Ovary (tissue), 3 donors: ENCODE results near the gene THSD4.

Experiments
- CTCF ChIP-seq, 3 donors: fragments of 450-650 bp in 2 of 3; fragments of 200-600 bp in 1 of 3; IDR thresholded peaks; one replicate each; pipeline versions ENCODE4 v1.5.1 to v1.8.0; 2016 to 2022; ENCODE audit warnings: antibody characterized with exemption in 3 of 3, mild to moderate bottlenecking in 1 of 3
- EP300 ChIP-seq: sonication (generic); formaldehyde crosslinking; IDR thresholded peaks from one replicate; pipeline ENCODE4 v1.6.1; 2017; ENCODE audit warnings: antibody characterized with exemption
- POLR2A ChIP-seq: fragments of 450-650 bp; IDR thresholded peaks from one replicate; pipeline ENCODE4 v1.6.1; 2017; ENCODE audit warnings: antibody characterized with exemption, mild to moderate bottlenecking, moderate library complexity
- donor health status: DM: no; HTN: no; CAD: no.

- TF ChIP-seq POLR2A (no peak), CTCF (IDR thresholded peaks at IDR 0.05) (no peak), EP300 (no peak)
Observed at GRCh38 chr15:71480556-71480955, 365.3 kb downstream of the THSD4 start.
